ENCODE measurements around the gene KIF3B.

DNA sequence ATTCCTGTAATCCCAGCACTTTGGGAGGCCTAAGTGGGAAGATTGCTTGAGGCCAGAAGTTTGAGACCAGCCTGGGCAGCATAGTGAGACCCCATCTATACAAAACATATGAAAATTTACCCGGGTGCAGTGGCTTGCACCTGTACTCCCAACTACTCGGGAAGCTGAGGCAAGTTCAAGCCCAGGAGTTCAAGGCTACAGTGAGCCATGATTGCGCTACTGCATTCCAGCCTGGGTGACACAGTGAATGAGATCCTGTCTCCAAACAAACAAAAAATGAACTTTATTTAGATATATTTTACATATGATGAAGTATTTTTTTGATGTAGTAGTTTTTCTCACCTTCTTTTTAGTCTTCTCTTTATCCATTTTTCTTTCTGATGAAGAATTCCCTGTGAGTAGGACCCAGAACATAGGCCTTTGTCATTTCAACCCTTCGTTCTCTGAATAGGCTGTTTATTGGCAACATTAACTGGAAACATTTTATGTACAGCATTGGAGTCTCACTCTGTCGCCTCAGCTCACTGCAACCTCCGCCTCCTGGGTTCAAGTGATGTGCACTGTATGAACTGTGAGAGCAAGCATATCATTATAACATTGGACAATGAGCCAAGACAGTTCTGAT is 10.9 kb downstream of the KIF3B start:
- TF ChIP-seq, protein P1, sequence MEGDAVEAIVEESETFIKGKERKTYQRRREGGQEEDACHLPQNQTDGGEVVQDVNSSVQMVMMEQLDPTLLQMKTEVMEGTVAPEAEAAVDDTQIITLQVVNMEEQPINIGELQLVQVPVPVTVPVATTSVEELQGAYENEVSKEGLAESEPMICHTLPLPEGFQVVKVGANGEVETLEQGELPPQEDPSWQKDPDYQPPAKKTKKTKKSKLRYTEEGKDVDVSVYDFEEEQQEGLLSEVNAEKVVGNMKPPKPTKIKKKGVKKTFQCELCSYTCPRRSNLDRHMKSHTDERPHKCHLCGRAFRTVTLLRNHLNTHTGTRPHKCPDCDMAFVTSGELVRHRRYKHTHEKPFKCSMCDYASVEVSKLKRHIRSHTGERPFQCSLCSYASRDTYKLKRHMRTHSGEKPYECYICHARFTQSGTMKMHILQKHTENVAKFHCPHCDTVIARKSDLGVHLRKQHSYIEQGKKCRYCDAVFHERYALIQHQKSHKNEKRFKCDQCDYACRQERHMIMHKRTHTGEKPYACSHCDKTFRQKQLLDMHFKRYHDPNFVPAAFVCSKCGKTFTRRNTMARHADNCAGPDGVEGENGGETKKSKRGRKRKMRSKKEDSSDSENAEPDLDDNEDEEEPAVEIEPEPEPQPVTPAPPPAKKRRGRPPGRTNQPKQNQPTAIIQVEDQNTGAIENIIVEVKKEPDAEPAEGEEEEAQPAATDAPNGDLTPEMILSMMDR (IDR thresholded peaks at IDR 0.05), result no peak
- TF ChIP-seq POLR2A (IDR thresholded peaks at IDR 0.05), result no peak

Data from heart left ventricle (tissue), 13 donors.